Tibial nerve (tissue), 4 donors: ENCODE measurements around the gene FFAR1.

Experiments
- CTCF ChIP-seq, 5 experiments: fragments of 200-600 bp in 3 of 5; fragments of 450-650 bp in 2 of 5; sonication (generic) in 3 of 5; IDR thresholded peaks; one replicate each; pipeline ENCODE4 v1.5.1; 2016 to 2019; ENCODE audit warnings: antibody characterized with exemption in 5 of 5, mild to moderate bottlenecking in 3 of 5, moderate library complexity in 2 of 5
- EP300 ChIP-seq, 2 donors: sonication (generic); formaldehyde crosslinking; IDR thresholded peaks; one replicate each; pipeline ENCODE4 v1.6.1; 2017; ENCODE audit warnings: antibody characterized with exemption in 2 of 2, mild to moderate bottlenecking in 1 of 2
- POLR2A ChIP-seq, 2 donors: fragments of 450-650 bp; IDR thresholded peaks; one replicate each; pipeline ENCODE4 v1.6.1; 2017; ENCODE audit warnings: antibody characterized with exemption in 2 of 2, mild to moderate bottlenecking in 2 of 2, moderate library complexity in 2 of 2

DNA sequence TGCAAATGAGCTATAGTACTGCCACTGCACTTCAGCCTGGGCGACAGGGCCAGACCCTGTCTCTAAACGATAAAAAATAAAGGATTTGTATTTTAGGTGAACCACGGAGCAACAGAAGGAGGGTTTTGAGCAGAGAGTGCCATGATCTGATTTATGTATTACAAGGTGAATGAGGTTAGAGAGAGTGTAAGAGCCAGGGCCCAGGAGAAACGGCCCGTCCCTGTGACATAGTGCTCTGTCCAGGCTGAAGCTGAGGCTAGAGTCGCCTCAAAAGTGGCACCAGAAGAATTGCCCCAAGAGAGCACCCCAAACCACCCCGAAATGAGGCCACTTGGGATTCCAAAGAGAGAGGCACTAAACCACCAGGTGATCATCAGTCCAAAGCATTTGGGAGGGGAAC is 38.8 kb upstream of the FFAR1 start:
- TF ChIP-seq CTCF (IDR thresholded peaks at IDR 0.05): no peak
- no peak for TF ChIP-seq EP300 (IDR thresholded peaks at IDR 0.05)
- no peak for TF ChIP-seq POLR2A (IDR thresholded peaks at IDR 0.05)
